ENCODE results near the gene KATNAL2.

Gene KATNAL2

DNA sequence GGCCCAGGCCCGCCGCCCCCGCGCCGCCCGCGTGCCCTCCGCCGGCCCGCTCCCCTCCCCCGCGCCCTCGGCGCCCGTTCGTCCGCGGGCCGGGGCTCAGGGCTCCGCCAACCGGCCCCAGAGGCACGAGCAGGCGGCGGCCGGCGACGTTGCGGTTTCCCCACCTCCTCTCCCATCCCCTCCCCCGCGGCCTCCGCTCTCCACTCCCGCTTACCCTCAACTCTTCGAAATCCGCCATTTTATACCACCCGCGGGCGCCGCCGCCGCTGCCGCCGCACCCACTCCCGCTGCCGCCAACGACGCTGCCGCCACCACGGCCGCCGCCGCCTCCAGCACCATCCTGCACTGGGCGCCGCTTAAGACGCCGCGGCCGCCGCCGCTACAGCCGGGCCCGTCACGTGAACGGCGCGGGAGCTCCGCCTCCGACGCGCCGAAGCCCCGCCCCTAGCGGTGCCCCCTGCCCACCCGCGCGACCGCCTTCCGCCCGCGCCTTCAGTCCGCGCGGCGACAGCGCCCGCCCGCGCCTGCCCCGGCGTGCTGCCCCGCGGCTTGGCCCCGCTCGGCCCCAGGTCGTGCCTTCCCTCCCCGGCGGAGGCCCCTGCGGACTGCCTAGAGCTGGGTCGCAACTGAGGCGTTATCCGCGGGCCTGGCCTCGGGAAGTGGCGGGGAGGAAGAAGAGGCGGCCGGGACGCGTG is at the start of gene KATNAL2, which contains the start of gene PIAS2:
Gene KATNAL2 (plus strand): TSS at position 495 of the 695 bp plus-strand sequence. CDS start 29,271 bp downstream, outside the sequence.
Gene PIAS2 (minus strand): TSS at position 400 of the 695 bp plus-strand sequence. CDS start 162 bp downstream, at position 238.
- peak within 1 kb of the TSS; percentile 40 for H3K27ac ChIP-seq
- no peak for DNase-seq (ENCODE audit: low read depth, low spot score)

DNA sequence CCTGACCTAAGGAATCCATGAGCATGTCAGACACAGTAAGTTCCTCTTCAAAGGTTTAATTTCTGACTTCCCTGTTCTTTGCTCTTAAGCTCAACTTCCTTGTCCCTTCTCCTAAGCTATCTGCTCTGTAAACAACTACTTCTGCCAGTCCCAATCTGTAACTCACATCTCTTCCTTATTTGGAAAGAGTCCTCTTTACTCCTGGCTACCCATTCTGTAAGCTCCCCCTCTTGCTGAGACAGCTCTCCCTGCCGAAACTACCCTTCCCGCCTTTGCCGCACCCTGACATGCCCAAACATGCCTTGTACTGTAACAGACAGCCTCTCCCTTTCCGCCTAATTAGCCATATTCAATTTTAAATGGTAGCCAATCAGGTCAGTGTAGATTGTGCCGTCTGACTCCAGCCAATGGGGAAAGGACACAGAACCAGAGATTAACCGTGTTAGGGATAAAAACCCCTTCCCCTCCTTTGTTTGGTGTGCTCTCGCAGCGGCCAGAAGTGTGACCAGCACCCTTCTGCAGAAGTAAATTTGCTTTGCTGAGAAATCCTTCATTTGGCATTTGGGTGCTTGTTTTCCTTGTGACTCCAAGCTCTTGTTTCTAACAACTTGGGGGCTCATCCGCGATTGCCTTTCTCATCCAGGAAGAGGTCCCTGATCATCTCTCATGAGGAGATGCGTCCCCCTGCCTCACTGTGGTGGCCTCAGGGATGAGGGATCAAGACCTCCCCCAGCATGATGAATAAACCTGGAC is 49.1 kb upstream of the KATNAL2 start:
- H3K27ac ChIP-seq: no peak overlapping the region
- peak; percentile 16 for DNase-seq (ENCODE audit: low read depth, low spot score)

DNA sequence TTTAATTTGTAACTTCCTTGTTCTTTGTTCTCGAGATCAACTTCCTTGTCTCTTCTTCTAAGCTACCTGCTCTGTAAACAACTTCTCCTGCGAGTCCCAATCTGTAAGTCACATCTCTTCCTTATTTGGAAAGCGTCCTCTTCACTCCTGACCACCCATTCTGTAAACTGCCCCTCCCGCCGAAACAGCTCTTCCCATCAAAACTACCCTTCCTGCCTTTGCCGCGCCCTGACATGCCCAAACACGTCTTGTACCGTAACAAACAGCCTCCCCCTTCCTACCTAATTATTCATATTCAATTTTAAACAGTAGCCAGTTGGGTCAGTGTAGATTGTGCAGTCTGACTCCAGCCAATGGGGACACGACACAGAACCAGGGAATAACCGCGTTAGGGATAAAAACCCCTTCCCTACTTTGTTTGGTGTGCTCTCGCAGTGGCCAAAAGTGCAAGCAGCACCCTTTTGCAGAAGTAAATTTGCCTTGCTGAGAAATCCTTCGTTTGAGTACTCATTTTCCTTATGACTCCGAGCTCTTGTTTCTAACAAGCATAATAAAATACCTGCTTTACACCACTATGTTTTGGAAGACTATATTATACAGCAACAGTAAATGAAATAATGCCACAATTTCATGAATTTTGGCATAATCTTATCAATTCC is 39.9 kb upstream of the KATNAL2 start:
- peak; percentile 44 for DNase-seq (ENCODE audit: low read depth, low spot score)
- H3K27ac ChIP-seq: no peak overlapping the region

DNA sequence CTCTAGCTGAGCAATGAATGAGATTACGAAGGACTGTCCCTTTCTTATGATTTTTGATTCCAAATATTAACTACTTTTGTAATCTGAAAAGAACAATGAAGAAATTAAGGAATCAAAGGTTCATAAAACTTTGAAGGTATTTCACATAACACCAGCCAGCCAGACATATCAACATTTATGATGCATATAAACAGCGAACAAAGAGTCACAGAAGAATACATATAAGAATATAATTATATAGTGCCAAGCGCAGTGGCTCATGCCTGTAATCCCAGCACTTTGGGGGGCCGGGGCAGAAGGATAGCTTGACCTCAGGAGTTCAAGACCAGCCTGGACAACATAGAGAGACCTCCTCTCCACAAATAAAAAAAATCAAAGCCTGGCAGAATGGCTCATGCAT is 34.2 kb upstream of the KATNAL2 start:
- no peak for DNase-seq (ENCODE audit: low read depth, low spot score)
- no peak overlapping the region for H3K27ac ChIP-seq

- DNase-seq (ENCODE audit: low read depth, low spot score): no peak
- no peak overlapping the region for H3K27ac ChIP-seq
Measured at GRCh38 chr18:46886893-46887292, 30.5 kb upstream of the KATNAL2 start.

- no peak for DNase-seq (ENCODE audit: low read depth, low spot score)
- H3K27ac ChIP-seq: no peak overlapping the region
Measured at GRCh38 chr18:46888965-46889364, 28.4 kb upstream of the KATNAL2 start.

DNA sequence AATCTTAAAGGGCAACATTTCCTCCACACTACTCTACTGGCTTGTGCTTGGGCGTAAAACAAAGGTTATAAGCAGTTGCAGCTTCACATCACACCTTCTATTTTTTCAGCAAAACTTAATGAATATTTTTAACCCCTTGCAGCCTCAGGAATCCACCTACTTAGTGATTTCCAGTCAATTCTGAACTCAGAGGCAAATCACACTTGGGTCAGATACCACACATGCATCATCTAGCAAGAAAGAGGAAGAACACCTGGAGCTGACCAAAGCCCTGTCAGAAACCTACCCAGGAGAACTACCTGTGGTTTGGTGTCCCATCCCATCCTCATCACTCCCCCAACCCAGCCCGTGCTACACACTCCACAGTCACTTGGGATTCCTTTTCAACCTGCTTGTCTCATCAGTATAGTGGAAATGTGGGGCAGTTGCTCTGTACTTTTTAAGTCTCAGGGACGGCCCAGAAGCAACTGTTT is 25.6 kb upstream of the KATNAL2 start:
- no peak overlapping the region for H3K27ac ChIP-seq
- no peak for DNase-seq (ENCODE audit: low read depth, low spot score)

DNA sequence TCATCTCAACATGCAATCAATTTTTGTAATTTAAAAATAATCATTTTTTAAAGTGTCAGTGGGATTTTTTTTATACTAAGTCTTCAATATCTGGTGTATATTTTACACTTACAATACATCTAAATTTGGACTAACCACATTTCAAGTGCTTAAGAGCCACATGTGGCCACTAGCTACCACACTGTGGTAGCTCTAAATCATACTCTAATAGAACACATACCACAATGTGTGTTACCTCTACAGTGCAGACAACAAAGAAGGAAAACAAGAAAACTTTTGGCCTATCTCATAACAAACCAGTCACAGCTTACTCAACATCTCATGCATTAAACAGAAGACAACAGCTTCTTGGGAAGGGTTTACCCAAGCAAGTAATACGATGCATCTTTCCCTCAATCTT is 24.6 kb upstream of the KATNAL2 start:
- no peak for DNase-seq (ENCODE audit: low read depth, low spot score)
- no peak overlapping the region for H3K27ac ChIP-seq

- DNase-seq (ENCODE audit: low read depth, low spot score): no peak
- no peak overlapping the region for H3K27ac ChIP-seq
Measured at GRCh38 chr18:46893360-46893759, 24.0 kb upstream of the KATNAL2 start.

GRCh38 chr18:46894124-46894523 is 23.3 kb upstream of the KATNAL2 start:
- DNase-seq (ENCODE audit: low read depth, low spot score): no peak
- no peak overlapping the region for H3K27ac ChIP-seq

GRCh38 chr18:46899274-46899948 is 18.0 kb upstream of the KATNAL2 start:
- H3K27ac ChIP-seq: no peak overlapping the region
- DNase-seq (ENCODE audit: low read depth, low spot score): no peak

DNA sequence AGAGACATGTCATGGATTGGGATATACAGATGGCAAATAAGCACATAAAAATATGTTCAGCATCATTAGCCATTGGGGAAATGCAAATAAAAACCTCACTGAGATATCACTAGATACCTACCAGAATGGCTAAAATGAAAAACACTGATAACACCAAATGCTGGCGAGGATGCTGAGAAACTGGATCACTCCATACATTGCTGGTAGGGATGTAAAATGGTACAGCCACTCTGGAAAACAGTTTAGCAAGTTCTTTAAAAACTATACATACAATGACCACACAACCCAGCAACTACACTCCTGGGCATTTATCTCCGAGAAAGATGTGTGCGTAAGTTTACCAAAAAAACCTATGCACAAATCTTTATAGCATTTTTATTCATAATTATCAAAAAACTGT is 14.0 kb upstream of the KATNAL2 start:
- no peak overlapping the region for H3K27ac ChIP-seq

DNA sequence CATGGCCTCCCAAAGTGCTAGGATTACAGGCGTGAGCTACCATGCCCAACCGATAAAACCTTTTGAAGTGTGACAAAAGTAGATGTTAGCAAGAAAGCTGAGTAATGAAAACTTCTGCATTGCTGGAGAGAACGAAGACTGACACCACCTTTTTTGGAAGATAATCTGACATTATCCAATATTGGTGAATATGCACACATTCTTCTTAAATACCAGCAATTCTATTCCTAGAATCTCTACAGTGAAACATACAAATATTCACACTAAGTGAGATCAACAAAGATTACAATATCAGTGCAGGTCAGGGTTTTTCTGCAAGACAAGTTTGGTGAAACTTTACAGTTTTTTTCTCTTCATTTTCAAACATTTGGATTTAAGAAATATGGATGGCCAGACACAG is 7.9 kb upstream of the KATNAL2 start:
- DNase-seq (ENCODE audit: low read depth, low spot score): no peak
- H3K27ac ChIP-seq: no peak overlapping the region

More for the DNA sequence above, 14.0 kb upstream of the KATNAL2 start:
- no peak for DNase-seq (ENCODE audit: low read depth, low spot score)

GRCh38 chr18:46910856-46911255 is 6.5 kb upstream of the KATNAL2 start:
- DNase-seq (ENCODE audit: low read depth, low spot score): no peak
- no peak overlapping the region for H3K27ac ChIP-seq

DNA sequence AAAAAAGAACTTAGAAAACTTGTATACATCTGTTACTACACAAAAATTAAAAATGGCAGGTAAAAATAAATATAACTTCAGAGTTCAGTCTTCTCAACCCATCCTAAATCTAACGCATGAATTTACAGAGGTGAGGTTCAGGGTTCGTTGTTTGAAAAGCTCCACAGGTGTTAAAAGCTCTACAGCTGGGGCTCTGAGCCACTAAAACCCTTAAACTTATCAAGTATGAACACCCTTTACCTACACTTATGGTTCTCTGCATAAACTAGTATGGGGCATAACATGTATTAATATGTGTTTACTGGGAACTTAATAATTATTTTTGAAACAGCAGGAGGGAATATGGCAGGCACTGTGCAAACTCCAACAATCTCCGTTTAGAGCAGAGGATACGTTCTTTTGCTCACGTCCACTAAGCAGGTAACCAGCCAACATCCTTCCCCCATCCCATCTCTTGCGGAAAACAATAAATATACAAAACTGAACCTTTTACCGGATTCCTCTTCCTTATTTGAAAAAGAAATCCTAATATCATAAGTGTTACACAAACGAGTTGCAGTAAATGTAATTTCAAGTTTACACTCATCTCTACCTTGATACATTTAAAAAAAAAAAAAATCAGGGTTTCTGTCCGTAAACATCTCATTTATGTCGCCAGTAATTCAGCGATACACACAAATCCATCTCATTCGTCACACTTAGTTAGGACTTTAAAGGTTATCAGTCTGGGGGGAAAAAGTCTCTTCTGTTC is 1.4 kb upstream of the KATNAL2 start:
- no peak for DNase-seq (ENCODE audit: low read depth, low spot score)
- peak overlapping the region; percentile 40 for H3K27ac ChIP-seq

DNA sequence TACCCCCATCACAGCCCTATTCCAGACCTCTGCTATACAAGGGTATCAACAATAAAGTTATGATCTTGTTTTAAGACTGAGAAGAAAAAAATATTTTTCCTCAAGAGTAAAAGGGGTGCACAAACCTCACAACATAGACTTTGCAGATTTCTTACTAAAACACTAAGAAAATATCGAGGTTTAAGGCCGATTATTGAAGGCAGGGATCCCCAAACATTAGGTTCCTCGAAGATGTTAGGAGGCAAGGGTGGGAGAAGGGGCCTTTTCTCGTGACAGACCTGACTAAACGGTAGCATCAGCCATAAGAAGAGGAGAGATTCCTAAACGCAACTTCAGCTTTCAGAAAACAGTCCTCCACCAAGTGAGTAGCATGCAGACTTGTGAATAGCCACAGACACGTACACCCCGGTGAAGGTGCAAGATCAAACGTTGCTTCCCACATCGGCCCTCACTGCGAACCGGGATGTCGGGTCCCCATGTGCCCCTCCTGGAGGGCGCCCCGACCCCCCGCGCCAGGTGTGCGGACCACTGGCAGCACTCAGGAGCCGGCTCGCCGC is 773 bp upstream of the KATNAL2 start:
- H3K27ac ChIP-seq: peak overlapping the region; percentile 40
- DNase-seq (ENCODE audit: low read depth, low spot score): no peak

DNA sequence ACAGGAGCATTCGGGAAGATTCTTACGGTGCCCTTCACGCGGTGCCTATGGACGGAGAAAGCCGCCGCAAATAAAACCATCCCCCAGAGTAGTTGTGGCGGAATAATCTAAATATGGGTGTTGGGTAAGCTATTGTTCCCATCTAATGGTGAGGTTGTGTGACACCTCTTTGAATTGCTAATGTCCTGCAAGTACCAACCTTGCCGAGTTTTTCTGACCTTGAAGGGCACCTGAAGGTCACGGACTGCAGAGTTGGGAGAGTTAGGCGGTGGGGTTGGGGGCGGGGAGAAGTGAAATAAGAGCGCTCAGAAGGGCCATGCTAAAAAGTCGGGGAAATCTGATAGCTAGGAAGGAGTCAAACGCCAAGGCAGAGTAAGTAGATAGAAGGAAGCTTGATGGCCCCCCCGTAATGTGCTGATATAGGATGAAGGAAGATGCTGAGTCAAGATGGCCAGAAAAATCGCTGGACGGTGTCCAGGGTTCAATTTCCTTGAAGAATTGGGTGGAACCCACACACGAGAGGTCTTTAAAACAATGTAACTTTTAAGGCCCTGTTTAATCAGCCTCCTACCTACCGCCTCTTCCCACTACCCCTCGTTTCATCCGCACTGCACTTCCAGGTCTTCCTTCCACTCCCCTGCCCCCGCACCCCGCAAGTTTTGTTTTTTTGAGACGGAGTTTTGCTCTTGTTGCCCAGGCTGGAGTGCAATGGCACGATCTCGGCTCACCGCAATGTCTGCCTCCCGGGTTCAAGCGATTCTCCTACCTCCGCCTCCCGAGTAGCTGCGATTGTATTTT is 600 bp downstream of the KATNAL2 start:
- no peak for DNase-seq (ENCODE audit: low read depth, low spot score)

DNA sequence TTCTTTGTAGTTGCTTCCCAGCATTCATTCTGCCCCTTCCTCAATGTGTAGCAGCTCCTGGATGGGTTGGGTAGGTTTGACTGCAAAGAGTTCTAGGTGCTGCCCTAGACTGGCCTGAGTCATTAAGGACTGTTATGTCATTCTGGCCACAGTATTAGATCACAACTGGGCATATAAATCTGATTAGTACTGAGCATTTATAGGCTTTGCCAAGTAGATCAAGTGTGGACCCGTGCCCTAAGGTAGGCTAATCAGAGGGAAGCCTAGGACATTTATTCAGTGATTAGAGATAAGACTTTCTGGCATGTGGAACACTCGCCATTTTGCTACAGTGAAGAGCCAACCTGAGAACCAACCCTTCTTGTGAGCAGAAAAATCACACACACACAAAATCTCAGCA is 2.7 kb downstream of the KATNAL2 start:
- DNase-seq (ENCODE audit: low read depth, low spot score): no peak
- no peak overlapping the region for H3K27ac ChIP-seq

More for the DNA sequence above, 600 bp downstream of the KATNAL2 start:
- H3K27ac ChIP-seq: peak overlapping the region; percentile 40

DNA sequence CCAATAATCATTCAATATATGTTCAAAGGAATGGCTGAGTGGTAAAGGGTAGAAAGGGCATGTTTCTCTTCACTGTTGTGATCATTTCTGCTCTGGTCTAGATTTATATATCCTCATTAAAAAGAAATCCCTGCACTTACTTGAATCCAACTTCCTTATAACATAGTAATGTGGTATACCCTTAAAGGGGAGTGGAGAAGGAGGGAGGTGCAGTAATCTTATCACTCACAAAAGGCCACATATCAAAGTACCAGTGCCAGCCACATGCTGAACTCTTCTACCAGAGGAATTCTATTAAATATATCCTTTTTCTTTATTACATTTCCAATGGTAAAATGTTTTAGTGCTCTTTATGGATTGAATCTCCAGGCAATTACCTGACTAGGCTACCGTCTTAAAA is 3.3 kb downstream of the KATNAL2 start:
- DNase-seq (ENCODE audit: low read depth, low spot score): no peak
- no peak overlapping the region for H3K27ac ChIP-seq

Measured in epithelial cell of prostate (primary cell).